GM19463 (cell line): ENCODE measurements around the gene DHX35.

Experiments
- ATAC-seq: cut with Tn5 transposase; IDR thresholded peaks from one replicate; pipeline ENCODE4 v1.9.1; 2021; ENCODE audit warnings: mild to moderate bottlenecking, moderate library complexity; ENCODE audit not compliant: unreplicated experiment

Gene DHX35, protein sequence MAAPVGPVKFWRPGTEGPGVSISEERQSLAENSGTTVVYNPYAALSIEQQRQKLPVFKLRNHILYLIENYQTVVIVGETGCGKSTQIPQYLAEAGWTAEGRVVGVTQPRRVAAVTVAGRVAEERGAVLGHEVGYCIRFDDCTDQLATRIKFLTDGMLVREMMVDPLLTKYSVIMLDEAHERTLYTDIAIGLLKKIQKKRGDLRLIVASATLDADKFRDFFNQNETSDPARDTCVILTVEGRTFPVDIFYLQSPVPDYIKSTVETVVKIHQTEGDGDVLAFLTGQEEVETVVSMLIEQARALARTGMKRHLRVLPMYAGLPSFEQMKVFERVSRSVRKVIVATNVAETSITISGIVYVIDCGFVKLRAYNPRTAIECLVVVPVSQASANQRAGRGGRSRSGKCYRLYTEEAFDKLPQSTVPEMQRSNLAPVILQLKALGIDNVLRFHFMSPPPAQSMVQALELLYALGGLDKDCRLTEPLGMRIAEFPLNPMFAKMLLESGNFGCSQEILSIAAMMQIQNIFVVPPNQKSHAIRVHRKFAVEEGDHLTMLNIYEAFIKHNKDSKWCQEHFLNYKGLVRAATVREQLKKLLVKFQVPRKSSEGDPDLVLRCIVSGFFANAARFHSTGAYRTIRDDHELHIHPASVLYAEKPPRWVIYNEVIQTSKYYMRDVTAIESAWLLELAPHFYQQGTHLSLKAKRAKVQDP

DNA sequence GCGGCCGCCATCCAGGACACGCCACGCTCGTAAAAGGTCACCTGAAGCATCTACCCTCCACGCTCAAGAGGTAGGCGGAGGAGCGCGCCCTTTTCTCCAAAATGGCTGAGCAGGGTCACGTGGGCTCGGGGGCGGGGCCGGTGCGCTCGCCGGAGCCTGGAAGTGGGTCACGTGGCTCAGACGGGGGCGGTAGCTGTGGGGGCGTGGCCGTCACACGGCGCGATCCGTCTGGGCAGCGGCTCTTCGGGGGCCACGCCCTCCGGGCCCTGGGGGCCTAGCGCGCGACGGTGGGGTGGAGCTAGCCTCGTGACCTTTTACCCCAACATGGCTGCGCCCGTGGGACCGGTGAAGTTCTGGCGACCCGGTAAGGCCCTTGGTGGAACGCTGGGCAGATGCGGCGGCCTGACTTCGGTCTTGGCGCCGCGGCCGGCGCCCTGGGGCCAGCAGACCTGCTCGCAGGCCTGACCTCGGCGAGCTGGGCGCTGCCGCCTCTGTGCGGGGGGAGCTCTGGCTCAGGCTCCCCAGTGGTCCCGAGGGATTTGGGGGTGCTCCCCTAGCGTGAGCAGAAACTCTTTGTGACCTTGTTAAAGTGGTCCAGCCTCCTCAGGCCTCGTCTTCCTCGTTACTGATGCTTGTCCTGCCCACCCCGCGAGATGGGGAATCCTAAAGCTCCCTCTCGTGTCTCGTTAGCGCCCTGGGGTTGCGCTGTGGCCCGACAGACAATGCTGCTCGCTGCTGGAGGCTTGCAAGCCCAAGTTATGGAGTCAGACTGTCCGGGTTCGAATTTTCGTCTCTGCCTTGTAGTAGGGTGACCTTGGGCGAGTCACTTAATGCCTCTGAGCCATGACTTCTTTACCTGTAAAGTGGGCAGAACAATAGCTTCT, at the start of gene DHX35:
Gene DHX35, plus strand, starts transcription at position 301 of the 884 bp plus-strand sequence. Its CDS starts 24 bp downstream, at position 325.
- ATAC-seq: peak; percentile 95

DNA sequence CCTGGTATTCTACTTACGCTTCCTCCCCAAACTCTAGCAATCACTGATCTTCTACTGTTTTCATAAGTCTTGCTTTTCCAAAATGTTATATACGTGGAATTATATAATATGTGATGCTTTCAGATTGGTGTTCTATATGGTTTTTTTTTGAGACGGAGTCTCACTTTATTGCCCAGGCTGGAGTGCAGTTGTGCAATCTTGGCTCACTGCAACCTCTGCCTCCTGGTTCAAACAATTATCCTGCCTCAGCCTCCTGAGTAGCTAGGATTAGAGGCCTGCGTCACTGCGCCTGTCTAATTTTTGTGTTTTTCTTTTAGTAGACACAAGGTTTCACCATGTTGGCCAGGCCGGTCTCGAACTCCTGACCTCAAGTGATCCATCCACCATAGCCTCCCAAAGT, 46.8 kb upstream of the DHX35 start:
- ATAC-seq: no peak

DNA sequence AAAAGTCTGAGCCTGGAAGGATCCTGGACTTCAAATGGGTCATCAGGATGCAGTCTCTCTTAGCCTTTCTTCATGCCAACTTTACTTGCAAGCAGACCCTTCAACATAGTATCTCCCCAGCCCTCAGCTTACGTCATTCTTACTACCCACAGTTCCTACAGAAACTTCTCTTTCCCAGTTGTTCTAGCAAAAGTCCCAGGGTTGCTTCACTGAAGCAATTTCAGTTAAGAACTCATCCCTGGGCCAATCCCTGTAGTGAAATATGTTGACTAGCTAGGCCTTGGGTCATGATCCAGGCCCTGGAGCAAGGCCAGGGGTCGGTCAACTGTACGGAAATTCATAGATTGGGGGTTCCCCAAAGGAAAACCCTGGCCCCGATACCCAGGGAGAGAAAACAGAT, 44.5 kb upstream of the DHX35 start:
- no peak for ATAC-seq

DNA sequence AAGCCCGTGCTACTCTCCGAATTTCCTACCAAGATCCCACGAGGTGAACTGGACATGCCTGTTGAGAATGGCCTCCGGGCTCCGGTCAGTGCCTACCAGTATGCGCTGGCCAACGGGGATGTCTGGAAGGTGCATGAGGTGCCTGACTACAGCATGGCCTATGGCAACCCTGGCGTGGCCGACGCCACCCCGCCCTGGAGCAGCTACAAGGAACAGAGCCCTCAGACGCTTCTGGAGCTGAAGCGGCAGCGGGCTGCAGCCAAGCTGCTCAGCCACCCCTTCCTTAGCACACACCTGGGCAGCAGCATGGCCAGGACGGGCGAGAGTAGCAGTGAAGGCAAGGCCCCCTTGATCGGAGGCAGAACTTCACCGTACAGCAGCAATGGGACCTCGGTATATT, 44.0 kb upstream of the DHX35 start:
- ATAC-seq: no peak

DNA sequence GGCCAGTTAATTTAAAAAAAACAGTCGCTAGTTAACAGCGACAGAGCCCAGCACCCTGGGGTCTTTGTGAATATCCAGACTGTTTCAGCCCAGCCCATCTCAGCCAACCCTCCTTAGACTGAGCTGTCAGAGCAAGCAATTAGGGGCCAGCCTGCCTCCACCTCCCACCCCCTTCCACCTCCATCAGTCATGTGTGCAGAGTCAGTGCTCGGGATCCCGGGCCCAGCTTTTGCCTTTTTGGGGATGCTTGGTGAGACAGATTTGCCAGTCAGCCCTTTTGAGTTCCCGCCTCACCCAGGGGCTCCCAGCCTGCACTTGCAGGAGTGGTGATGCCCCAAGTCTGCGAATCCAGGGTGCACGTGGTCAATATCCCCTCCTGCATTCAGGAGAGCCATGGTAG, 42.5 kb upstream of the DHX35 start:
- ATAC-seq: no peak

DNA sequence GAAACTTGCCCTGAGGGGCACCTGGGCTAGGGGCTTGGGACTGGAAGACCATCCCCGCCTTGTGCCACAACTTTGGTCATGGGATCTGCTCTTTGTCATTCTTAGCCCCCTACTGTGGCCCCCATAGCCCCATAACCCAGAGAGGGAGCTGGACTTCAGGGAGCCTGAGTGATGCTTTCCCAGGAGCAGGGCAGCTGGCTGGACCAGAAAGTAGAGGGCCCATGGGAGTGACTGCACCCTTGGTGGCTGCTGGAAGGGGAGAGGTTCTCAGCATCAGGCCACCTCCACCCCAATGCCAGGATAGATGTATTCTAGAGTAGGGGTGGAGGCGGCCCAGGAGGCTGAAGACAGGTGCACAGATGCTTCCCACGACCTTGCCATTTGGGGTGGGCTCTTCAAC, 41.7 kb upstream of the DHX35 start:
- no peak for ATAC-seq

DNA sequence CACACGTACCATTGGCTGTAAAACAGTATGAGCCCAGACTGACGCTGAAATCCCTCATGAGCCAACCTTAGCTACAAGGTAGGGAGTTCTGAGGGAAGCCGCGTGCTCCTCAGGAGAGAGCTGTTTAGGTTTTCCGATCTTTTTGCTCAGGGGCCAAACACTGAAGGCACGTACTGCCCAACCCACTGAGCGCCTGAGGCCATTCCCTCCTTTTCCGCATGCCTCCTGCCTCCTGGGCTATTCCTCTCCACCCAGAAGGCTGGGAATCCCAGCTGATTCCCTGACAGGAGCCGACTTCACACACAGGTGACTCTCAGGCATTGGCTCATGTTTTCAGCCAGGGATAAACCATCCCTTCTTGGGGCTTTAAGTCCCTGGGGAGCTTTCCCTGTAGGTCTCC, 41.3 kb upstream of the DHX35 start:
- ATAC-seq: no peak

DNA sequence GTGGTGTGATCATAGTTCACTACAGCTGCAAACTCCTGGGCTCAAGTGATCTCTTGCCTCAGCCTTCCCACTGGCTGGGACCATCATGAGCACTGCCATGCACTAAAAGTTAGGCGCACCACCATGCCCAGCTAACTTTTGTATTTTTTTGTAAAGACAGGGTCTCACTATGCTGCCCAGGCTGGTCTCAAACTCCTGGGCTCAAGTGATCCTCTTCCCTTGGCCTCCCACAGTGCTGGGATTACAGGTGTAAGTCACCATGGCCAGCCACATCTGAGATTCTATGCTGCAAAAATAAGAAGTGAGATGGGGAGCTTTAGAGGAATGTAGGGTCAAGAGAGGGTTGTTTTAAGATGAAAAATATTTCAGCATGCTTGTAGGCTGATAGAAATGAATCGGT, 37.4 kb upstream of the DHX35 start:
- no peak for ATAC-seq

DNA sequence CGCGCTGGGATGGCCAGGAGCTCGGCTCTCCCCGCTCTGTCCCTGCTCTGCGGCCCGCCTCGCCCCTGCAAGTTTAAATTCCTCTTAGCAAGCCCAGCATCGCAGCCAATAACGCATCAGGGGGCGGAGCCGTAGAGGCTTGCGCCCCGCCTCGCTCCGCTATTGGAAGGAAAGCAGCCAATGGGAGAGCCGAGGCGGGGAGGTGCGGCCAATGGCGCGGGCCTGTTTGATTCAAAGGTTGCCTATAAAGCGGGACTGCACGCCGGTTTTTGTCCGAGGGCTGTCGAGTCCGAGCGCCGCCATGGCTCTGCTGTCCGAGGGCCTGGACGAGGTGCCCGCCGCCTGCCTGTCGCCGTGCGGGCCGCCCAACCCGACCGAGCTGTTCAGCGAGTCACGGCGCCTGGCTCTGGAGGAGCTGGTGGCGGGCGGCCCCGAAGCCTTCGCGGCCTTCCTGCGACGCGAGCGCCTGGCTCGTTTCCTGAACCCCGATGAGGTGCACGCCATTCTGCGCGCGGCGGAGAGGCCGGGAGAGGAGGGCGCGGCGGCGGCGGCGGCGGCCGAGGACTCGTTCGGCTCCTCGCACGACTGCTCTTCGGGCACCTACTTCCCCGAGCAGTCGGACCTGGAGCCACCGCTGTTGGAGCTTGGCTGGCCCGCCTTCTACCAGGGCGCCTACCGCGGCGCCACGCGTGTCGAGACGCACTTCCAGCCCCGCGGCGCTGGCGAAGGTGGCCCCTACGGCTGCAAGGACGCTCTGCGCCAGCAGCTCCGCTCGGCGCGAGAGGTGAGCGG, 35.8 kb upstream of the DHX35 start, which contains the start of gene FAM83D:
Gene FAM83D, plus strand, starts transcription at position 276 of the 792 bp plus-strand sequence. Its CDS starts 26 bp downstream, at position 302.
- ATAC-seq: peak; percentile 93

DNA sequence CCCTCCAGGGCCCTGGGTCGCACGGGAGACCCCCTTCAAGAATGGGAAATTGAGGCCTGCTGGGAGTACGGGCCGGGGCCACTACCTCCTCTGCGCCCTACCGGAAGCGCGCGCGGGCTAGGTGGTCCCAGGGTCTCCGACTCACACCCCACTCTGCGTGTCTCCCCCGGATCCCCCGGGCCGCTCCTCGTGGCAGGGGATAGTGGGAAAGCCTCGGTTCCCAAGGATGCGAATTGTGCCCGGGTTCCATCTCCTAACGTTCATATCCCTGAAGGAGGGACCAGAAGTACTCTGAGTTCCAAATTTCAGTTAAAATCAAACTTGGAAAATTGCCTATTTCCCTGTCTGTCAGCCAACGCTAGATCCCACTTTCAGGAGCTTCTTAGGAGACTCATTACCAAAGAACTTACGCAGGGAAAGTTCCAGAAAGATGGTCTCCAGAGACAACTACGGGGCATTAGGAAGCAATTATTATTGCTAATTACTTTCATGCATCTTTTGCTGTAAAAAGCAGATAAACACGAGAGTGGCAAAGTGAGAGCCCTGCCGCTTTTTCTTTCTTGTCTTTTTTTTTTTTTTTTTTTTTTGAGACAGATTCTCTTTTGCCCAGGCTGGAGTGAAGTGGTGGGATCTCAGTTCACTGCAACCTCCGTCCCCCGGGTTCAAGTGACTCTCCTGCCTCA, 35.1 kb upstream of the DHX35 start:
- ATAC-seq: peak; percentile 9

DNA sequence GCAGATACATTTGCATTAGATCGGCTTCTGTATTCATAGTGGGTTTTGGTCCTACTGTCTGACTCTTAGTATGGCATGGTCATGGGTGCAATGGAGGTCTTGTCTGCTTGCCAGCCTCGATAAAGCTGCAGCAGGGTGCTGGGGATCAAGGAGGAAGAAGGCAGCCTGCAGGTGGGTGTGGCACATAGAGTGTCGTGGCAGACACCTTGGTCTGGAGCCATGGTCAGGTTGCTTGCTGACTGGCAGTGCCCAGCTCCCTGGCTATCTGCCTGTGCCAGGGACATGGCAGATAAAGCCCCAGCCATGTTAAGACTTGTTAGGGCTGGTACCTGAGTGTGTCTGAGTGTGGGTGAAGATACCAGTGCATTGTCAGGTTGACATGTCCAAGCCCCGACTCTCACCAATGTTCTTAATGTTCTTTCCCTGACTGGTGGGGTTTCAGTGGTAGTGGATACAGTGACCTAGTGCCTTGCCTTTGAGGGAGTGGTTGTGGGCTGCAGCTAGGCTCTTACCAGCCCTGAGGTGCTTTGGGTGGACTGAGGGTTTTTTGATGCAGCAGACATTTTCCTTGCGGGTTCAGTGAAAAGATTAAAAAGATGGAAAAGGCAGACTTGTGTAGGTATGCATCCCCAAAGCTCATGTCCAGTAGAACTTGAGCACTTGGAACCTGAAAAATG, 34.1 kb upstream of the DHX35 start:
- no peak for ATAC-seq

DNA sequence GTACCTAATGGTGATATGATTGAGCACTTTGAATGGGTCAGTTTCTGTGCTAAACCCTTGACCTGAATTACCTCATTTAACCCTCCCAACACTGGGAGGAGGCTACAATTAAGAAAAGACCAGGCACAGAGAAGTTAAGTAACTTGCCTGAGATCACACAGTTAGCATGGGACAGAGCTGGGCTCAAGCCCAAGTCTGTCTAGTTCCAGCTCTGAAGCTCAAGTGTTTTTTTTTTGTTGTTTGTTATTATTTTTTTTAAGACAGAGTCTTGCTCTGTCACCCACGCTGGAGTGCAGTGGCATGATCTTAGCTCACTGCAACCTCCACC, 31.9 kb upstream of the DHX35 start:
- ATAC-seq: no peak

DNA sequence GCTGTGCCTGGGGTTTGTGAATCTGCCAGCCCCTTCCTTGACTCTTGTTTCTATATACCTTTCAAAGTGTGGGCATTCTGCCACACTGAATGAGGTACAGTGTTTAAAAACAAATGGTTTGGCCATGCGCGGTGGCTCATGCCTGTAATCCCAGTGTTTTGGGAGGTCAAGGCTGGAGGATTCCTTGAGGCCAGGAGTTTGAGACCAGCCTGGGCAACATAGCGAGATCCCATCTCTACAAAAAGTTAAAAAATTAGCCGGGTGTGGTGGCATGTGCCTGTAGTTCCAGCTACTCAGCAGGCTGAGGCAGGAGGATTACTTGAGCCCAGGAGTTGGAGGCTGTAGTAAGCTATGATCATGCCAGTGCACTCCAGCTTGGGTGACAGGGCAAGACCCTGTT, 30.2 kb upstream of the DHX35 start:
- no peak for ATAC-seq

DNA sequence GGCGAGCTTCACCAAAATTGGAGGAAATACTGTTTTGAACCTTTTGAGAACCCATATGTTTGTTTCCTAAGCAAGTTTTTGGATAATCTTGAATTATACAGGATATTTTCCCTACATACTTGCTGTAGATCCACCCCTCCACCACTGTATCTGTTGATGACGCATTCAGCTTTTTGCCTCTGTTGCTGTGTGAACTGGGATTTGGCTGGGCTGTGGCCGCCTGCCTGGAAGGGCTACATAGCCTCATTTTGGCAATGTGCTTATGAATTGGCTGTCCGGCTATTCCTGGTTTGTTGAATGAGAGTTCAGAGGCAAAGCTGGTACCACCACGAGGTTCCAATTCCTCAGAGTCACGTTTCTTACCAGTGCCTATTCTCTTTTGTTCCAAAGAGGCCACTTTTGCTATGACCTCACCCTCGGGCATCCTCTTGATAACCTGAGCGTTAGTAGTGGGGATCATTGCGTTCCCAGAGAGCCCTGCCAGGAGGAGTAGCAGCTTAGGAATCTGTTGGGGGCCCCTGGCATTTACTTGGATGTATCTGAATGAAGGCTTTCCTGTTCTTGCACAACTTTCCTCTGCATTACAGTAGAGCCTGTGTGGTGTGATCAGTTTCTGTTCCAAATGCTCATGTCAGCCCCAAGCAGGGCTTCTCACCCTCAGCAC, 29.6 kb upstream of the DHX35 start:
- no peak for ATAC-seq

DNA sequence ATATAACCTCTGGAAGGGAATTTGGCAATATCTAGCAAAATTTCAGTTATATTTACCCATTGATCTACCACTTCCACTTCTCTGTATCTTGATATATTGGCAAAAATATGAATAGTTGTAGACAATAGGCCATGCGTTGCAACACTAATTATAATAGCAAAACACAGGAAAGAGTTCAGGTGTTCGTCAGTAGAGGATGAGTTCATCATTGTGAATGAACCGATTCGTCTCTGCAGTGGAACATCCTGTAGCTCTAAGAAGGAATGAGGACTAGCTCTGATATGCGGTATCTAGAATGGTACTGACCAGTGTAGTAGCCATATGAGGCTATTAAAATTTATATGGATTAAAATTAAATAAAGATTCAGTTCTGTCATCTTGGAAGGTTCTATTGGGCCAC, 27.6 kb upstream of the DHX35 start:
- ATAC-seq: no peak

DNA sequence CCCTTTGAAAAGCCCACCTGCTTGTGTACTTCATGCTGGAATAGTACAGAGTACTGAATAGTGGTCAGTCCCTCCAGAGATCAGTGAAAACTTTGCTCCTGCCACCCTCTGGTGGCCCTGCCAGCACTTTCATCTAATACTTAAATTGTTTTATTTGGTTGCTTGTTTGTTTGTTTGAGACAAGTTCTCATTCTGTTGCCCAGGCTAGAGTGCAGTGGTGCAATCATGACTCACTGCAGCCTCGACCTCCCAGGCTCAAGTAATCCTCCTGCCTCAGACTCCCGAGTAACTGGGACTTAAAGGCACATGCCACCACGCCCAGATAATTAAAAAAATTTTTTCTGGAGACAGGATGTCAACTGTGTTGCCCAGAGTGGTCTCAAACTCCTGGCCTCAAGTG, 26.9 kb upstream of the DHX35 start:
- no peak for ATAC-seq

DNA sequence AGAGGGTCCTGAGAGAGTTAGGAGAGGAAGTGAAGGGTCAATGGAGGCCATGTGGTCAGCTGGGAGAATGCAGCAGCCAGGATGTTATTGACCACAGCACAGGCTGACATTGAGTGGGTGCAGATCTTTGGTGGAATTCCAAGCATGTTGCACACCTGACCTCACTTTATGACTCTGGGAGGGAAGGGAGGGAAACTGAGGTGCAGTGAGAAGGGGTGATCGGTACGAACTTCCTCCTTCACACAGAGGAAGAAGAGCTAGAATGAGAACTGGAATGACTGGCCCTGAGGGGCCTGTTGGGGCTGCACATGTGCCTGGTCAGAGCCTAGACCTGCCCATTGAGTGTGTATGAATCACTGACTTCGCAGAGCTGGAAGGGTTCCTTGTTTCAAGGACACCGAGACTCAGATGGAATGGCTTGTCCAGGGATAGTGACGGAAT, 26.2 kb upstream of the DHX35 start:
- no peak for ATAC-seq

DNA sequence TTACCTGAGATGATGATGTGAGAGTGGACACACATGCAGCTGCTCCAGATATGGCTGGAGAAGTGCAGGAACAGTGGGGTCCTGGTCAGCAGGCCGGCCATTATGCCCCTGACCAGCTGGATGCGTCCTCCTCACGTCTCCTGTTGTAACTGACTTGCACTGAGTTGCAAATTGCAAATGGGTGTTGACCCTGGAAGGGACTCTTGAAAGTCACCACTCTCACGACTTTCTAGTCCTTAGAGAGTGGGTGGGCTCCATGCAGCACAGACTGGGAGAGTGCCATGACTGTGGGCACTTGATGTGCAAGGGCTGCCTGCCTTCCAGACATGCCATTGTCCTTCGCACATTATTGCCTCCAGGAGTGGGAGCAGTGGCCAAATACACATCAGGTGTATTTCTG, 25.1 kb upstream of the DHX35 start:
- ATAC-seq: no peak

DNA sequence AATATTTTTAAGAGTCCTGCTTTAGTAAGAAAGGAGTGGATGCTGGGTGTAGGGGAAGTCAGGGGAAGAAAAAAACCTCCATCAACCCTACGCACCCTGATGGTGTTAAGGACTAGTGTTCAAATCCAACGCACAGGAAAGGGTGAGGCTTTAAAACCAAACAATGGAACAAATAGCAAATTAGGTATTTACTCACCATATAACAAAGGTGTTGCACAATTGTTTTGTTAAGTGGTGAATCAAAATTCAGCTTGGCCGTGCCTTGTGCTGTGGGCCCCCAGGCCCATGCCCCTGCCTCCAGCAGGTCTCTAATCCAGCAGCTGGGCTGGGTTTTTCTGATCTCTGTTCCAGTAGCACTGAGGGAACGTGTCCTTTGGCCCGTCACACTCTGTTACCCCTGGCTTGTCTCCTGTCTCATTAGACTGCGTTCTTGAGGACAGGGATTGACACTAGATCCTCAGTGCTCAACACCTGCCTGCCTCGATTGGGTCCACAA, 24.1 kb upstream of the DHX35 start:
- ATAC-seq: no peak
